Measurements from ENCODE around the gene ZNF474. TPM values are rescaled to one million over a fixed set of nuclear protein-coding genes. Genes with fewer than 3 reads are reported as not detected.

Gene ZNF474
- total and polyA plus RNA-seq, 4 donors: 0.94 to 8.9 (median 5.2) TPM

DNA sequence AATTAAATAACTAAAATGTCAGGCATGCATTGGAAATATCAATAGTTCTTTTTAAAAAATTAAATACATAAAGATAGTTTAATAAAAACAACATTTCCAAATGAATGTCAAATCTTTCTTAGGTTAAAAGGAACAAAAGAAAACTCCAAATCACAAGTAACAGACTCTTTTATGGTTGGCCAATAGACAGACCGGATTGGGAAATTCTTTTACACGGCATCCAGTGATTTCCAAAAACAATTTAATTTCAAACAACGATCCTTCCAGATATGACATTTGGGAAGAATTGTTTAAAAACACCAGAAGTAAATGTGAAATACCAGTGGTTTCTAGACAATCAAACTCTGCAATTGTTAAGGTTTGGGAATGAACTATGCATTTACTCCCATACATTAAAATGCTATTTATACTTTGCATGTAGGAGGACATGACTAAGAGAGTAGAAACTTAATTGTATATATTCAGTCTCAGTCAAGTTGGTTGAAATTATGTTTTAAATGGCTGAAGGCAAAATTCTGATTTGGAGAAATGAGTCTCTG lies 32.8 kb downstream of the ZNF474 start:
- no peak for ATAC-seq (ENCODE audit: insufficient read depth, low FRiP score)
- no peak overlapping the region for H3K9ac ChIP-seq (ENCODE audit: insufficient read depth in 1 of 2, low read length in 2 of 2)
- no peak overlapping the region for H3K27ac ChIP-seq (ENCODE audit: low read depth in 1 of 2, low read length in 1 of 2)
- 80 to 81% methylated on average over 3 of the region's 3 CpGs for WGBS, 2 donors
- H3K4me3 ChIP-seq: no peak overlapping the region
- no peak for DNase-seq
- H3K27me3 ChIP-seq (ENCODE audit: control insufficient read depth in 3 of 3, insufficient read depth in 3 of 3, low read length in 2 of 3): no peaks in the 10 kb centered on the region
- TF ChIP-seq, protein P1, sequence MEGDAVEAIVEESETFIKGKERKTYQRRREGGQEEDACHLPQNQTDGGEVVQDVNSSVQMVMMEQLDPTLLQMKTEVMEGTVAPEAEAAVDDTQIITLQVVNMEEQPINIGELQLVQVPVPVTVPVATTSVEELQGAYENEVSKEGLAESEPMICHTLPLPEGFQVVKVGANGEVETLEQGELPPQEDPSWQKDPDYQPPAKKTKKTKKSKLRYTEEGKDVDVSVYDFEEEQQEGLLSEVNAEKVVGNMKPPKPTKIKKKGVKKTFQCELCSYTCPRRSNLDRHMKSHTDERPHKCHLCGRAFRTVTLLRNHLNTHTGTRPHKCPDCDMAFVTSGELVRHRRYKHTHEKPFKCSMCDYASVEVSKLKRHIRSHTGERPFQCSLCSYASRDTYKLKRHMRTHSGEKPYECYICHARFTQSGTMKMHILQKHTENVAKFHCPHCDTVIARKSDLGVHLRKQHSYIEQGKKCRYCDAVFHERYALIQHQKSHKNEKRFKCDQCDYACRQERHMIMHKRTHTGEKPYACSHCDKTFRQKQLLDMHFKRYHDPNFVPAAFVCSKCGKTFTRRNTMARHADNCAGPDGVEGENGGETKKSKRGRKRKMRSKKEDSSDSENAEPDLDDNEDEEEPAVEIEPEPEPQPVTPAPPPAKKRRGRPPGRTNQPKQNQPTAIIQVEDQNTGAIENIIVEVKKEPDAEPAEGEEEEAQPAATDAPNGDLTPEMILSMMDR (IDR thresholded peaks at IDR 0.05; ENCODE audit: control extremely low read depth, extremely low read depth): no peak
- peaks cover 0 to 19% (median 4%) of the 10 kb centered on the region in 5 donors for H3K4me1 ChIP-seq (ENCODE audit: control insufficient read depth in 5 of 5, insufficient read depth in 5 of 5, low read length in 5 of 5)
- no peaks in the 10 kb centered on the region for H3K36me3 ChIP-seq (ENCODE audit: control insufficient read depth in 4 of 4, insufficient read depth in 4 of 4, low read length in 4 of 4)
- H3K9me3 ChIP-seq (ENCODE audit: control insufficient read depth in 4 of 4, insufficient read depth in 3 of 4, low read length in 3 of 4): no peaks in the 10 kb centered on the region

DNA sequence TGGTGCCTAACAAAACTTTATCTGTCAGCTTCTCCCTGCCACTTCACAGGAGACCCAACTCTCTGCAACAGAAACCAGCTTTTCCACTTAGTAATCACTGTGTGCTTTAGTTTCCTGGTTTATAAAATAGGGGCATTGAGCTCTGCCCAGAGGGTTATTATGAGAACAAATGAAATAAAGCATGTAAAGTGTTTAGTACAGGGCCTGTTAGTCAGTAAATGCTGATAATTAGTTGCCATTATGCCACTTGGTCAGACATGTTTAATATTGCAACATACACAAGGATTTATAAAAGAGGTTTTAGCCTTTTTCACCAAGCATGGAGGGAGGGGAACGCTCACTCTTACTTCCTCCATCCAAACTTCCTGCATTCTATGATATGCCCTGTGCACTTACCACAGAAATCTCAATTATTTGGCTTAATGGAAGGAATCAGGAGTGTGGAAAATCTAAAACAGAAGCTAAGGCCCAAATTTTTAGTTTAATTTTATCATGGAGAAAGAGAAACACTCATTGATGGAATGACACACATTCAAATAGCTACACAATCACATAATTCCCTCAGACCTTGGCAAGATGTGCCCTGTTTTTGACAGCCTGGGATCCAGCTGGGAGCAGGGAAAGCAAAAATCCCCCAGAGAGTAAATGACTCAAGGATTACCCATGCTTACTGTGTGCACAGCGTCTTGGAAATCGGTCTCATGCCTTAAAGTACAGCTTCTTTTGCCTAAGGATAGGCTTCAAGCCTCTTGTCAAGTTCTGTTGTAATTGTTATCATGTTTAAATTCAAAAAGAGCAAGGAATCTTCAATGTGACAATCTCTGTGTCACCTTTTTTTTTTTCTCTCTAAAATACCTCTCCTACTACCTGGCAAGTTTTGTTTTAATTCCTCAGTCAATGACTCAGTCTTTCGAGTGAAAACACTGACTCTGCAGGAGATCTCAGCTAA lies 34.0 kb downstream of the ZNF474 start:
- WGBS, 2 donors: 46 to 62% methylated on average over 4 of the region's 4 CpGs
- no peak overlapping the region for H3K27ac ChIP-seq (ENCODE audit: low read depth in 1 of 2, low read length in 1 of 2)
- TF ChIP-seq, protein P1 (IDR thresholded peaks at IDR 0.05; ENCODE audit: control extremely low read depth, extremely low read depth): no peak
- ATAC-seq (ENCODE audit: insufficient read depth, low FRiP score) (peak; percentile 60), DNase-seq (peak; percentile 28 to 74 (median 72))
- no peak overlapping the region for H3K4me3 ChIP-seq
- no peaks in the 10 kb centered on the region for H3K9me3 ChIP-seq (ENCODE audit: control insufficient read depth in 4 of 4, insufficient read depth in 3 of 4, low read length in 3 of 4)
- peaks cover 0 to 19% (median 4%) of the 10 kb centered on the region in 5 donors for H3K4me1 ChIP-seq (ENCODE audit: control insufficient read depth in 5 of 5, insufficient read depth in 5 of 5, low read length in 5 of 5)
- no peaks in the 10 kb centered on the region for H3K27me3 ChIP-seq (ENCODE audit: control insufficient read depth in 3 of 3, insufficient read depth in 3 of 3, low read length in 2 of 3)
- H3K9ac ChIP-seq (ENCODE audit: insufficient read depth in 1 of 2, low read length in 2 of 2): no peak overlapping the region
- H3K36me3 ChIP-seq (ENCODE audit: control insufficient read depth in 4 of 4, insufficient read depth in 4 of 4, low read length in 4 of 4): no peaks in the 10 kb centered on the region

DNA sequence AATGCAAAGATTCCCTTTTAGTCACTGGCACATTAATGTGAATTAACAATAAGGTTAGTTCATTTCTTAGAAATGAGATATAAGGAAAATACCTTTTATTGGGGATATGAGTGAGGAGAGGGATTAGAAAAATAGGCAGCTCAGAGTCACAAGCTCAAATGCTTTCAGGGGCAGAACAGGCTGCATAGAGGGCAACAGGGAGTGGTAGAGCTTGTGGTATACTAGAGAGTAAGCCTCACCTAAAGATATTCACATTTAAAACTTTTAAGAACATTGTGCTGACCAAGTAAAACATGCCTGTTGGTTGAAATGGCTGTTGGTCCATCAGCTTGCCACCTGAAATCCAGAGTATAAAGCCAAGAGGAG lies 34.7 kb downstream of the ZNF474 start:
- Histone ChIP-seq H3K4me3 (no peak overlapping the region), H3K27me3 (ENCODE audit: control insufficient read depth in 3 of 3, insufficient read depth in 3 of 3, low read length in 2 of 3) (no peaks in the 10 kb centered on the region), H3K9ac (ENCODE audit: insufficient read depth in 1 of 2, low read length in 2 of 2) (no peak overlapping the region), H3K27ac (ENCODE audit: low read depth in 1 of 2, low read length in 1 of 2) (no peak overlapping the region), H3K36me3 (ENCODE audit: control insufficient read depth in 4 of 4, insufficient read depth in 4 of 4, low read length in 4 of 4) (no peaks in the 10 kb centered on the region), H3K4me1 (ENCODE audit: control insufficient read depth in 5 of 5, insufficient read depth in 5 of 5, low read length in 5 of 5) (peaks cover 0 to 19% (median 4%) of the 10 kb centered on the region in 5 donors), H3K9me3 (ENCODE audit: control insufficient read depth in 4 of 4, insufficient read depth in 3 of 4, low read length in 3 of 4) (no peaks in the 10 kb centered on the region)
- TF ChIP-seq, protein P1 (IDR thresholded peaks at IDR 0.05; ENCODE audit: control extremely low read depth, extremely low read depth): no peak
- ATAC-seq (ENCODE audit: insufficient read depth, low FRiP score): no peak
- DNase-seq: no peak
